ENCODE measurements around the gene NOS1. TPM values are rescaled to one million over a fixed set of nuclear protein-coding genes. Genes with fewer than 3 reads are reported as not detected.

Gene NOS1
- total and polyA plus RNA-seq, 2 donors (not counting 1 experiment from before 2014, with no cell fraction given) = under 0.01 TPM; not detected in 1

DNA sequence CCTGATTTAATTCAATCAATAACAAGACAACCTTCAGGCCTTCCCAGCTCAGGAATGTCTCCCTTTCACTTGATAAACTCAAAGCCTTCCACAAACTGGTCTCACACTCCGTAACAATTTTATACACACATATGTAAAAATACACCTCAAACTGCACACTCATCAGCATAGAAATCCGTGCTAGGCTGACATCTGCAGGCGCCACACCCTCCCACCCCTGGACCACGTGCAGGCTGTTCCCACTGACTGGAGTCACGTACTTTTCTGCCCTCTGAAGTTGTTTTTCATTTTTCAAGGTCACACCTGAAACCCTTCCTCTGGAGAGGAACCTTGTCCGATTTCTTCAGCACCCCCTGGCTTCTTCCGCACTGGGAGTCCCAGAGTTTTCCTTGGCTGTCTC, 198.8 kb downstream of the NOS1 start:
- no peak overlapping the region for H3K27ac ChIP-seq (ENCODE audit: insufficient read depth, low read length)
- H3K9me3 ChIP-seq (ENCODE audit: control insufficient read depth, insufficient read depth, low read depth, low read length) = no peaks in the 10 kb centered on the region
- H3K27me3 ChIP-seq (ENCODE audit: control insufficient read depth, insufficient read depth, low read length) = no peaks in the 10 kb centered on the region
- H3K79me2 ChIP-seq (ENCODE audit: control insufficient read depth, insufficient read depth, low read length) = no peaks in the 10 kb centered on the region
- peaks cover 18% of the 10 kb centered on the region for H3K36me3 ChIP-seq (ENCODE audit: control insufficient read depth, insufficient read depth, low read length)
- H4K20me1 ChIP-seq (ENCODE audit: control insufficient read depth, extremely low read depth, insufficient read depth, low read length) = no peaks in the 10 kb centered on the region
- TF ChIP-seq, protein P1, sequence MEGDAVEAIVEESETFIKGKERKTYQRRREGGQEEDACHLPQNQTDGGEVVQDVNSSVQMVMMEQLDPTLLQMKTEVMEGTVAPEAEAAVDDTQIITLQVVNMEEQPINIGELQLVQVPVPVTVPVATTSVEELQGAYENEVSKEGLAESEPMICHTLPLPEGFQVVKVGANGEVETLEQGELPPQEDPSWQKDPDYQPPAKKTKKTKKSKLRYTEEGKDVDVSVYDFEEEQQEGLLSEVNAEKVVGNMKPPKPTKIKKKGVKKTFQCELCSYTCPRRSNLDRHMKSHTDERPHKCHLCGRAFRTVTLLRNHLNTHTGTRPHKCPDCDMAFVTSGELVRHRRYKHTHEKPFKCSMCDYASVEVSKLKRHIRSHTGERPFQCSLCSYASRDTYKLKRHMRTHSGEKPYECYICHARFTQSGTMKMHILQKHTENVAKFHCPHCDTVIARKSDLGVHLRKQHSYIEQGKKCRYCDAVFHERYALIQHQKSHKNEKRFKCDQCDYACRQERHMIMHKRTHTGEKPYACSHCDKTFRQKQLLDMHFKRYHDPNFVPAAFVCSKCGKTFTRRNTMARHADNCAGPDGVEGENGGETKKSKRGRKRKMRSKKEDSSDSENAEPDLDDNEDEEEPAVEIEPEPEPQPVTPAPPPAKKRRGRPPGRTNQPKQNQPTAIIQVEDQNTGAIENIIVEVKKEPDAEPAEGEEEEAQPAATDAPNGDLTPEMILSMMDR (conservative IDR thresholded peaks at IDR 0.05 in 1 of 2, IDR thresholded peaks at IDR 0.05 in 1 of 2; ENCODE audit: low read depth in 1 of 2, low read length in 2 of 2) = no peak
- no peak for TF ChIP-seq EZH2 (IDR thresholded peaks at IDR 0.05; ENCODE audit: low read length, missing control alignments)
- DNase-seq (ENCODE audit: low read depth in 2 of 2) = no peak
- no peaks in the 10 kb centered on the region for H3K4me1 ChIP-seq (ENCODE audit: control insufficient read depth, extremely low read depth, insufficient read depth, low read length)
- H2AFZ ChIP-seq (ENCODE audit: low read length) = no peak overlapping the region
- no peak overlapping the region for H3K9ac ChIP-seq (ENCODE audit: insufficient read depth, low read length)
- no peak overlapping the region for H3K4me2 ChIP-seq (ENCODE audit: extremely low read depth, insufficient read depth, low read length)
- H3K4me3 ChIP-seq (replicated peaks in 1 of 4; ENCODE audit: control extremely low read depth in 1 of 4, insufficient read depth in 1 of 4, low read depth in 3 of 4, low read length in 4 of 4) = no peak overlapping the region

DNA sequence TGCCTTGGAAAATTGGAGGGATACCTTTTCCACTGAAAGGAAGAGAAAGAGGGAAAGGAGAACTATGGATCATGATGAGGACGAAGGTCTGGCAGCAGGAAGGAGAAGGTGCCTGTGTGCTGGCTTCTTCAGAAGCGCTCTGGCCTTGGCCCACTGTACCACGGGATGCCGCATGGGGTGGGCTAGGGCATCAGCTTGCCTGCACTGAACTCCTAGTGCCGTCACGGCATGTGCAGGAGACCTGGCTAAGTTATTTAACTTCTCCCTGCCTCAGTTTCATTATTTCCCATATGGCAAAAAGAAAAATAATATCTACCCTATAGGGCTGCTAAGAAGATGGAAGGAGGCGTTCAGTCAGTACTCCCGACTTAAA, 199.3 kb downstream of the NOS1 start:
- Histone ChIP-seq H4K20me1 (ENCODE audit: control insufficient read depth, extremely low read depth, insufficient read depth, low read length) (no peaks in the 10 kb centered on the region), H3K9me3 (ENCODE audit: control insufficient read depth, insufficient read depth, low read depth, low read length) (no peaks in the 10 kb centered on the region), H2AFZ (ENCODE audit: low read length) (no peak overlapping the region), H3K36me3 (ENCODE audit: control insufficient read depth, insufficient read depth, low read length) (peaks cover 15% of the 10 kb centered on the region), H3K27me3 (ENCODE audit: control insufficient read depth, insufficient read depth, low read length) (no peaks in the 10 kb centered on the region), H3K27ac (ENCODE audit: insufficient read depth, low read length) (no peak overlapping the region), H3K79me2 (ENCODE audit: control insufficient read depth, insufficient read depth, low read length) (no peaks in the 10 kb centered on the region), H3K4me1 (ENCODE audit: control insufficient read depth, extremely low read depth, insufficient read depth, low read length) (no peaks in the 10 kb centered on the region), H3K4me3 (replicated peaks in 1 of 4; ENCODE audit: control extremely low read depth in 1 of 4, insufficient read depth in 1 of 4, low read depth in 3 of 4, low read length in 4 of 4) (no peak overlapping the region), H3K9ac (ENCODE audit: insufficient read depth, low read length) (no peak overlapping the region), H3K4me2 (ENCODE audit: extremely low read depth, insufficient read depth, low read length) (no peak overlapping the region)
- no peak for TF ChIP-seq EZH2 (IDR thresholded peaks at IDR 0.05; ENCODE audit: low read length, missing control alignments)
- TF ChIP-seq, protein P1 (conservative IDR thresholded peaks at IDR 0.05 in 1 of 2, IDR thresholded peaks at IDR 0.05 in 1 of 2; ENCODE audit: low read depth in 1 of 2, low read length in 2 of 2) = no peak
- no peak for DNase-seq (ENCODE audit: low read depth in 2 of 2)

DNA sequence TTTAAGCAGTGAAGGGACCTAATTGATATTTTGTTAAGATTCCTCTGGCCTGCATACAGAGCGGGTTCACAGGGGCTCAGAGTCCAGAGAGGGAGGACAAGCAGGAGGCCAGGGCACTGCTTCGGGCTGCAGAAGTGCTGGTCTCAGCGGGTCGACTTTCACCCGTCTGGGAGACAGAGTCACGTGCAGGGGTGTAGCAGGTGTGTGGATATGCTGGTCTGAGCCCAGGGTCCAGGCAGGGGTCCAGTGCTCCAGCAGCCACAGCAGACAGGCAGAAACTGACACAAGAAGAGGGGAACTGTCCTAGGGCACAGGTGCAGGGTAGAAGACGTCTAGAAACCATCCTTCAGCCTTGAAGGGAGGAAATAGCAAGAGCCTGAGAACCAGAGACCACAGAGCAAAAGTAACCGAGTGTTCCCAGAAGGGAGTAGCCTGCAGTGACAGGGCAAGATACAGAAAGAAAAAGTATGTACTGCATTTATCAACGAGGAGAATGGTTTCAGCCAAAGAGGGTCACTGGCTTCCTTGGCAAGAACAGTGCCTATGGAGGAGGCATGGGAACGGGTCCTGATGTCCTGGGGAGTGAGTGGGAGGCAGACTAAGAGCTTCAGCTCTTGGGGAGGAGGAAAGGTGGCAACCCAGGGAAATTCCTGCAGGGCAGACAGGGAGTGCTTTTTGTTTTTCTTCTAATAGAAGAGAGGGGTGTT, 199.8 kb downstream of the NOS1 start:
- peaks cover 13% of the 10 kb centered on the region for H3K36me3 ChIP-seq (ENCODE audit: control insufficient read depth, insufficient read depth, low read length)
- H3K9me3 ChIP-seq (ENCODE audit: control insufficient read depth, insufficient read depth, low read depth, low read length) = no peaks in the 10 kb centered on the region
- no peaks in the 10 kb centered on the region for H3K79me2 ChIP-seq (ENCODE audit: control insufficient read depth, insufficient read depth, low read length)
- H4K20me1 ChIP-seq (ENCODE audit: control insufficient read depth, extremely low read depth, insufficient read depth, low read length) = no peaks in the 10 kb centered on the region
- H3K27me3 ChIP-seq (ENCODE audit: control insufficient read depth, insufficient read depth, low read length) = no peaks in the 10 kb centered on the region
- H3K4me3 ChIP-seq (replicated peaks in 1 of 4; ENCODE audit: control extremely low read depth in 1 of 4, insufficient read depth in 1 of 4, low read depth in 3 of 4, low read length in 4 of 4) = no peak overlapping the region
- DNase-seq (ENCODE audit: low read depth in 2 of 2) = no peak
- no peak overlapping the region for H3K4me2 ChIP-seq (ENCODE audit: extremely low read depth, insufficient read depth, low read length)
- H3K4me1 ChIP-seq (ENCODE audit: control insufficient read depth, extremely low read depth, insufficient read depth, low read length) = no peaks in the 10 kb centered on the region
- TF ChIP-seq, protein P1 (conservative IDR thresholded peaks at IDR 0.05 in 1 of 2, IDR thresholded peaks at IDR 0.05 in 1 of 2; ENCODE audit: low read depth in 1 of 2, low read length in 2 of 2) = no peak
- no peak for TF ChIP-seq EZH2 (IDR thresholded peaks at IDR 0.05; ENCODE audit: low read length, missing control alignments)
- no peak overlapping the region for H2AFZ ChIP-seq (ENCODE audit: low read length)
- no peak overlapping the region for H3K27ac ChIP-seq (ENCODE audit: insufficient read depth, low read length)
- no peak overlapping the region for H3K9ac ChIP-seq (ENCODE audit: insufficient read depth, low read length)

All from fibroblast of lung (primary cell).